Neural cell (in vitro differentiated cells): ENCODE results near the gene PTPRN2. TPM values are rescaled to one million over a fixed set of nuclear protein-coding genes. Genes with fewer than 3 reads are reported as not detected.

Source experiments
- H2AFZ ChIP-seq: fragments of 200-600, 300-800 bp; sonication (generic), shearing (Covaris generic); 2 replicates; pipeline ENCODE4 v1.6.0; 2014; ENCODE audit warnings: low read depth, mild to moderate bottlenecking, antibody characterized with exemption, low read length, moderate library complexity
- H3F3A ChIP-seq: fragments of 200-600 bp; shearing (Covaris generic); 2 replicates; pipeline ENCODE4 v1.6.1; 2016; ENCODE audit warnings: mild to moderate bottlenecking, moderate library complexity, mixed read lengths, antibody characterized with exemption, low read length; ENCODE audit not compliant: insufficient read depth, poor library complexity, severe bottlenecking
- H3K27ac ChIP-seq: fragments of 200-600, 300-800 bp; sonication (generic), shearing (Covaris generic); 2 replicates; pipeline ENCODE4 v1.5.1; 2014; ENCODE audit warnings: mild to moderate bottlenecking, low read length, moderate library complexity
- H3K27me3 ChIP-seq: fragments of 300-800, 200-600 bp; sonication (generic), shearing (Covaris generic); 2 replicates; pipeline ENCODE4 v1.6.0; 2014; ENCODE audit warnings: mild to moderate bottlenecking, low read depth, low read length, moderate library complexity; ENCODE audit not compliant: insufficient read depth
- H3K36me3 ChIP-seq: fragments of 300-800, 200-600 bp; sonication (generic), shearing (Covaris generic); 2 replicates; pipeline ENCODE4 v1.5.1; 2014; ENCODE audit warnings: mild to moderate bottlenecking, antibody characterized with exemption, low read length, moderate library complexity; ENCODE audit not compliant: insufficient read depth
- H3K4me2 ChIP-seq: fragments of 300-800, 200-600 bp; sonication (generic), shearing (Covaris generic); 2 replicates; pipeline ENCODE4 v1.6.0; 2014; ENCODE audit warnings: mild to moderate bottlenecking, low read length
- H3K4me3 ChIP-seq: fragments of 300-800, 200-600 bp; sonication (generic), shearing (Covaris generic); 2 replicates; pipeline ENCODE4 v1.5.1; 2014; ENCODE audit warnings: mild to moderate bottlenecking, low read length, moderate library complexity
- H3K79me2 ChIP-seq: fragments of 200-600 bp; shearing (Covaris generic); replicated peaks from 2 replicates; pipeline ENCODE4 v1.6.0; 2014; ENCODE audit warnings: mild to moderate bottlenecking, low read length, moderate library complexity; ENCODE audit not compliant: insufficient read depth
- H3K9ac ChIP-seq: fragments of 300-800, 200-600 bp; sonication (generic), shearing (Covaris generic); 2 replicates; pipeline ENCODE4 v1.6.1; 2016; ENCODE audit warnings: mild to moderate bottlenecking, low read length, mixed read lengths
- H3K9me2 ChIP-seq: fragments of 200-600 bp; shearing (Covaris generic); 2 replicates; pipeline ENCODE4 v1.6.1; 2016; ENCODE audit warnings: mild to moderate bottlenecking, low read length, mixed read lengths; ENCODE audit not compliant: insufficient read depth
- H3K9me3 ChIP-seq: fragments of 200-600, 300-800 bp; sonication (generic), shearing (Covaris generic); 2 replicates; pipeline ENCODE4 v1.6.1; 2016; ENCODE audit warnings: mild to moderate bottlenecking, mixed run types, low read length, moderate library complexity, mixed read lengths
- H4K20me1 ChIP-seq: fragments of 200-600 bp; shearing (Covaris generic); 2 replicates; pipeline ENCODE4 v1.6.1; 2016; ENCODE audit warnings: mild to moderate bottlenecking, mixed run types; ENCODE audit not compliant: insufficient read depth
- CTCF ChIP-seq: fragments of 450-650 bp; IDR thresholded peaks from 2 replicates; pipeline ENCODE4 v1.5.1; 2014; ENCODE audit warnings: antibody characterized with exemption, mild to moderate bottlenecking, moderate library complexity; ENCODE audit not compliant: poor library complexity, severe bottlenecking
- EP300 ChIP-seq: fragments of 450-650 bp; conservative IDR thresholded peaks from 2 replicates; pipeline ENCODE4 v1.6.1; 2014; ENCODE audit warnings: antibody characterized with exemption, mild to moderate bottlenecking, moderate library complexity; ENCODE audit not compliant: poor library complexity, severe bottlenecking
- EZH2 ChIP-seq: fragments of 200-600, 300-800 bp; shearing (Covaris generic), sonication (generic); IDR thresholded peaks from 2 replicates; pipeline ENCODE4 v1.6.1; 2014; ENCODE audit warnings: antibody characterized with exemption, low read length, borderline replicate concordance, mild to moderate bottlenecking; ENCODE audit not compliant: insufficient read depth, poor library complexity, severe bottlenecking
- MXI1 ChIP-seq: fragments of 450-650 bp; conservative IDR thresholded peaks from 2 replicates; pipeline ENCODE4 v1.6.1; 2014; ENCODE audit warnings: antibody characterized with exemption, mild to moderate bottlenecking; ENCODE audit not compliant: poor library complexity, severe bottlenecking
- POLR2AphosphoS5 ChIP-seq: IDR thresholded peaks from 2 replicates; pipeline ENCODE4 v1.6.1; 2012
- RAD21 ChIP-seq: fragments of 450-650 bp; conservative IDR thresholded peaks from 2 replicates; pipeline ENCODE4 v1.6.1; 2014; ENCODE audit warnings: antibody characterized with exemption, mild to moderate bottlenecking, moderate library complexity
- REST ChIP-seq: IDR thresholded peaks from 2 replicates; pipeline ENCODE4 v1.6.1; 2012; ENCODE audit warnings: borderline replicate concordance
- SMC3 ChIP-seq: fragments of 450-650 bp; conservative IDR thresholded peaks from 2 replicates; pipeline ENCODE4 v1.6.1; 2014; ENCODE audit warnings: antibody characterized with exemption, mild to moderate bottlenecking, moderate library complexity; ENCODE audit not compliant: poor library complexity
- TAF1 ChIP-seq: IDR thresholded peaks from 2 replicates; pipeline ENCODE4 v1.6.1; 2012; ENCODE audit warnings: low read depth
- polyA plus RNA-seq: library from polyadenylated mRNA; depleted of rRNA; stranded (reverse); fragments of >200 nt; gene quantifications from 2 replicates; pipeline ENCODE4 v1.2.3, GENCODE V29; 2014

PTPRN2 gene
- polyA plus RNA-seq, 1 donor from 2014 or later, result 31.0 TPM

- Histone ChIP-seq H3K9me2 (no peaks in the 10 kb centered on the region), H3F3A (no peaks in the 10 kb centered on the region), H3K9ac (no peak overlapping the region), H3K27ac (no peak overlapping the region), H3K36me3 (no peaks in the 10 kb centered on the region), H3K9me3 (no peaks in the 10 kb centered on the region), H3K79me2 (no peaks in the 10 kb centered on the region), H3K4me3 (no peak overlapping the region), H3K4me2 (no peak overlapping the region), H4K20me1 (no peaks in the 10 kb centered on the region), H3K27me3 (no peaks in the 10 kb centered on the region), H2AFZ (no peak overlapping the region)
- no peak for TF ChIP-seq MXI1
- no peak for TF ChIP-seq EZH2
- no peak for TF ChIP-seq REST
- TF ChIP-seq POLR2AphosphoS5, result no peak
- TF ChIP-seq EP300, result no peak
- TF ChIP-seq CTCF, result no peak
- TF ChIP-seq SMC3, result no peak
- no peak for TF ChIP-seq RAD21
- no peak for TF ChIP-seq TAF1
Observed at GRCh38 chr7:157927313-157927925, 660.2 kb downstream of the PTPRN2 start.

GRCh38 chr7:157926521-157927150 lies 661.0 kb downstream of the PTPRN2 start:
- no peak for TF ChIP-seq POLR2AphosphoS5
- no peak for TF ChIP-seq MXI1
- TF ChIP-seq RAD21, result no peak
- TF ChIP-seq SMC3, result no peak
- Histone ChIP-seq H3K36me3 (no peaks in the 10 kb centered on the region), H3F3A (no peaks in the 10 kb centered on the region), H4K20me1 (no peaks in the 10 kb centered on the region), H3K9ac (no peak overlapping the region), H3K9me3 (no peaks in the 10 kb centered on the region), H3K4me2 (no peak overlapping the region), H3K4me3 (no peak overlapping the region), H3K27me3 (no peaks in the 10 kb centered on the region), H2AFZ (no peak overlapping the region), H3K9me2 (no peaks in the 10 kb centered on the region), H3K27ac (no peak overlapping the region), H3K79me2 (no peaks in the 10 kb centered on the region)
